Left lung (tissue), 10 donors: ENCODE measurements around the gene RFPL3. TPM values are rescaled to one million over a fixed set of nuclear protein-coding genes. Genes with fewer than 3 reads are reported as not detected.
"Not testable (repeated sequence)": the region's sequence is repeated elsewhere in the genome, so short reads cannot be mapped to it uniquely, and the experiment has no call there.

Experiments used
- ATAC-seq: fragments of 200-7000 bp; cut with Tn5 transposase; one replicate; pipeline ENCODE4 v1.9.1; 2020; ENCODE audit warnings: moderate library complexity
- DNase-seq, 4 donors: peaks; one replicate each; pipeline ENCODE4 v3.0.0-alpha.2; 2013 to 2020
- H3K27ac ChIP-seq, 2 donors: fragments of 200-600 bp; sonication (generic) in 1 of 2; one replicate each; pipeline versions ENCODE4 v1.5.0 to v1.8.0; 2020 to 2021
- H3K27me3 ChIP-seq, 2 donors: fragments of 200-600 bp; sonication (generic) in 1 of 2; one replicate each; pipeline versions ENCODE4 v1.5.0 to v1.8.0; 2020 to 2021
- H3K36me3 ChIP-seq, 2 donors: fragments of 200-600 bp; sonication (generic) in 1 of 2; one replicate each; pipeline versions ENCODE4 v1.5.0 to v1.8.0; 2020 to 2021
- H3K4me1 ChIP-seq, 2 donors: fragments of 200-600 bp; one replicate each; pipeline ENCODE4 v1.8.0; 2021
- H3K4me3 ChIP-seq, 2 donors: fragments of 200-600 bp; sonication (generic) in 1 of 2; one replicate each; pipeline versions ENCODE4 v1.5.0 to v1.8.0; 2020 to 2021; ENCODE audit warnings: mild to moderate bottlenecking in 1 of 2
- H3K9me3 ChIP-seq, 2 donors: fragments of 200-600 bp; sonication (generic) in 1 of 2; one replicate each; pipeline versions ENCODE4 v1.5.0 to v1.8.0; 2020 to 2021
- CTCF ChIP-seq, 2 donors: fragments of 200-600 bp; sonication (generic) in 1 of 2; IDR thresholded peaks; one replicate each; pipeline versions ENCODE4 v1.5.0 to v1.8.0; 2021; ENCODE audit warnings: antibody characterized with exemption in 2 of 2
- intact Hi-C, 2 donors: fragments of 100-400 bp; cut with DNase I; formaldehyde crosslinking; loops; one replicate each; pipeline versions ENCODE4 v1.11.2 to v1.14.2; 2022
- polyA plus RNA-seq, 6 donors: library from polyadenylated mRNA; unstranded; fragments of 120-200 nt; gene quantifications; one replicate each; pipeline ENCODE4 v1.2.1, GENCODE V29; 2013; ENCODE audit not compliant: insufficient read length in 6 of 6
- total RNA-seq, 2 donors: library from RNA; stranded (reverse); fragmentation: NEBNext Ultra II Directional; extraction: Animal tissue kit (Norgen Biotek cat#: 25700); gene quantifications; one replicate each; pipeline ENCODE4 v1.2.1, GENCODE V29; 2021
- donor health status: DM: no; HTN: yes; CAD: no.
- donor health status: DM: no; HTN: no; CAD: no.

Gene RFPL3
- total and polyA plus RNA-seq, 8 donors: 0.24 TPM; not detected in 7

GRCh38 chr22:32336771-32337424 lies 20.8 kb upstream of the RFPL3 start:
- ATAC-seq (no peak), DNase-seq (no peak)
- no peak overlapping the region for H3K4me3 ChIP-seq
- intact Hi-C loops: no loop called here
- peak overlapping the region in 1 of 2 donors; percentile 16 for H3K27ac ChIP-seq
- no peaks in the 10 kb centered on the region for H3K9me3 ChIP-seq
- no peak for TF ChIP-seq CTCF (IDR thresholded peaks at IDR 0.05)
- H3K4me1 ChIP-seq: no peaks in the 10 kb centered on the region
- peaks cover 0 to 57% of the 10 kb centered on the region in 2 donors for H3K27me3 ChIP-seq
- H3K36me3 ChIP-seq: no peaks in the 10 kb centered on the region

- ATAC-seq, H3K9me3 ChIP-seq, H3K4me1 ChIP-seq, H3K36me3 ChIP-seq, intact Hi-C loops, DNase-seq, H3K4me3 ChIP-seq: not testable (repeated sequence)
- peak overlapping the region in 1 of 2 donors; percentile 16 for H3K27ac ChIP-seq
- H3K27me3 ChIP-seq: peaks cover 0 to 55% of the 10 kb centered on the region in 2 donors
These were observed 20.2 kb upstream of the RFPL3 start for GRCh38 chr22:32337425-32337824.

- no peaks in the 10 kb centered on the region for H3K36me3 ChIP-seq
These were observed 18.9 kb upstream of the RFPL3 start for GRCh38 chr22:32338757-32339156.

GRCh38 chr22:32339190-32340012 lies 18.3 kb upstream of the RFPL3 start:
- TF ChIP-seq CTCF (IDR thresholded peaks at IDR 0.05): no peak
- H3K9me3 ChIP-seq: no peaks in the 10 kb centered on the region
- H3K36me3 ChIP-seq: no peaks in the 10 kb centered on the region
- H3K4me3 ChIP-seq: no peak overlapping the region
- intact Hi-C loops: no loop called here
- no peak overlapping the region for H3K27ac ChIP-seq
- ATAC-seq (no peak), DNase-seq (no peak)
- no peaks in the 10 kb centered on the region for H3K4me1 ChIP-seq
- peaks cover 0 to 45% of the 10 kb centered on the region in 2 donors for H3K27me3 ChIP-seq

More at GRCh38 chr22:32338757-32339156, 18.9 kb upstream of the RFPL3 start:
- H3K4me1 ChIP-seq: no peaks in the 10 kb centered on the region
- H3K4me3 ChIP-seq: no peak overlapping the region
- DNase-seq (no peak), ATAC-seq (no peak)
- H3K27me3 ChIP-seq: peaks cover 0 to 47% of the 10 kb centered on the region in 2 donors
- no peaks in the 10 kb centered on the region for H3K9me3 ChIP-seq
- no peak overlapping the region for H3K27ac ChIP-seq
- intact Hi-C loops: no loop called here
- TF ChIP-seq CTCF (IDR thresholded peaks at IDR 0.05): no peak

- H3K27ac ChIP-seq: no peak overlapping the region
- DNase-seq: no peak
- no peaks in the 10 kb centered on the region for H3K36me3 ChIP-seq
- peaks cover 2 to 45% of the 10 kb centered on the region in 2 donors for H3K27me3 ChIP-seq
- TF ChIP-seq CTCF (IDR thresholded peaks at IDR 0.05): no peak
- intact Hi-C loops: no loop called here
- ATAC-seq: no peak
- H3K4me1 ChIP-seq: no peaks in the 10 kb centered on the region
- no peak overlapping the region for H3K4me3 ChIP-seq
- H3K9me3 ChIP-seq: no peaks in the 10 kb centered on the region
These were observed 17.3 kb upstream of the RFPL3 start for GRCh38 chr22:32340411-32340810.
